Globus pallidus (tissue), 1 donor: ENCODE measurements around the gene CLSTN2.

Experiments
- DNase-seq: peaks from one replicate; pipeline ENCODE4 v3.0.0-alpha.2; 2015; ENCODE audit warnings: low spot score

Gene CLSTN2

GRCh38 chr3:140453750-140454149 lies 518.8 kb downstream of the CLSTN2 start:
- no peak for DNase-seq

- DNase-seq, result no peak
These were observed 520.7 kb downstream of the CLSTN2 start for GRCh38 chr3:140455521-140456214.

GRCh38 chr3:140456974-140457373 lies 522.0 kb downstream of the CLSTN2 start:
- no peak for DNase-seq

- DNase-seq, result no peak
These were observed 524.5 kb downstream of the CLSTN2 start for GRCh38 chr3:140459462-140459861.

- no peak for DNase-seq
These were observed 526.3 kb downstream of the CLSTN2 start for GRCh38 chr3:140461250-140461649.

GRCh38 chr3:140463355-140463754 lies 528.4 kb downstream of the CLSTN2 start:
- no peak for DNase-seq

GRCh38 chr3:140465988-140466387 lies 531.0 kb downstream of the CLSTN2 start:
- DNase-seq, result no peak

- no peak for DNase-seq
These were observed 531.5 kb downstream of the CLSTN2 start for GRCh38 chr3:140466535-140466934.

GRCh38 chr3:140467104-140467577 lies 532.2 kb downstream of the CLSTN2 start:
- no peak for DNase-seq

GRCh38 chr3:140467796-140468315 lies 532.9 kb downstream of the CLSTN2 start:
- no peak for DNase-seq

- DNase-seq, result no peak
These were observed 533.4 kb downstream of the CLSTN2 start for GRCh38 chr3:140468407-140468806.

GRCh38 chr3:140469491-140469890 lies 534.5 kb downstream of the CLSTN2 start:
- no peak for DNase-seq

GRCh38 chr3:140470211-140470610 lies 535.2 kb downstream of the CLSTN2 start:
- no peak for DNase-seq

GRCh38 chr3:140470962-140471361 lies 536.0 kb downstream of the CLSTN2 start:
- DNase-seq, result no peak

GRCh38 chr3:140472306-140473020 lies 537.5 kb downstream of the CLSTN2 start:
- DNase-seq, result no peak

GRCh38 chr3:140487566-140487965 lies 552.6 kb downstream of the CLSTN2 start:
- no peak for DNase-seq

- DNase-seq, result no peak
These were observed 558.3 kb downstream of the CLSTN2 start for GRCh38 chr3:140493271-140493670.

- no peak for DNase-seq
These were observed 560.0 kb downstream of the CLSTN2 start for GRCh38 chr3:140494970-140495369.

- DNase-seq, result no peak
These were observed 562.3 kb downstream of the CLSTN2 start for GRCh38 chr3:140497331-140497730.

GRCh38 chr3:140499114-140499757 lies 564.3 kb downstream of the CLSTN2 start:
- DNase-seq, result peak; percentile 11

GRCh38 chr3:140500473-140500872 lies 565.5 kb downstream of the CLSTN2 start:
- DNase-seq, result no peak

GRCh38 chr3:140501061-140501769 lies 566.2 kb downstream of the CLSTN2 start:
- no peak for DNase-seq
